ENCODE measurements around the gene HOXC9. TPM values are rescaled to one million over a fixed set of nuclear protein-coding genes. Genes with fewer than 3 reads are reported as not detected.

Gene HOXC9
- total and polyA plus RNA-seq, 9 of the 15 experiments (the other 6 are each of a cell fraction or from before 2014, with no cell fraction given): 1.1 to 10.5 (median 9.3) TPM

GRCh38 chr12:54032627-54033100, 32.7 kb downstream of the HOXC9 start, which contains the start of gene HOXC5 (continued):
- TF ChIP-seq HNRNPK (IDR thresholded peaks at IDR 0.05; ENCODE audit: low read depth, low read length, poor library complexity, severe bottlenecking) (peak; percentile 28), FOSL1 (tag; conservative IDR thresholded peaks at IDR 0.05) (no peak), ZNF766 (CRISPR knock-in tag; conservative IDR thresholded peaks at IDR 0.05) (no peak), PHF21A (IDR thresholded peaks at IDR 0.05; ENCODE audit: borderline replicate concordance, low read depth) (0 out of 2 replicates have a peak, but pooled peaks have one; percentile 29), BCOR (IDR thresholded peaks at IDR 0.05) (0 out of 2 replicates have a peak, but pooled peaks have one; percentile 13), ARID2 (IDR thresholded peaks at IDR 0.05) (peak; percentile 96), USF2 (CRISPR knock-in tag; IDR thresholded peaks at IDR 0.05) (peak; percentile 43; the same call in 1 of the 2 replicates), RFX7 (CRISPR knock-in tag; IDR thresholded peaks at IDR 0.05) (no peak), TEAD4 (IDR thresholded peaks at IDR 0.05; ENCODE audit: low read length) (0 out of 2 replicates have a peak, but pooled peaks have one; percentile 32), TEAD4 (CRISPR knock-in tag; IDR thresholded peaks at IDR 0.05; ENCODE audit: borderline replicate concordance) (no peak), RFX1 (IDR thresholded peaks at IDR 0.05) (peak; percentile 55), SREBF1 (IDR thresholded peaks at IDR 0.05; ENCODE audit: borderline replicate concordance, low read depth, low read length) (no peak), ELF4 (CRISPR knock-in tag; IDR thresholded peaks at IDR 0.05) (no peak), SNAPC5 (CRISPR knock-in tag; IDR thresholded peaks at IDR 0.05) (no peak), PATZ1 (CRISPR knock-in tag; IDR thresholded peaks at IDR 0.05; ENCODE audit: borderline replicate concordance) (no peak), TCFL5 (CRISPR knock-in tag; conservative IDR thresholded peaks at IDR 0.05) (no peak), PRPF4 (IDR thresholded peaks at IDR 0.05; ENCODE audit: insufficient read depth, low read depth, low read length, poor library complexity, severe bottlenecking) (no peak), ZNF717 (CRISPR knock-in tag; IDR thresholded peaks at IDR 0.05) (no peak)
